CMK (cell line): ENCODE results near the gene CDKN2B-AS1.
"Not testable (repeated sequence)": the region's sequence is repeated elsewhere in the genome, so short reads cannot be mapped to it uniquely, and the experiment has no call there.

Experiments used
- DNase-seq: peaks from one replicate; pipeline ENCODE4 v3.0.0-alpha.2; 2010; ENCODE audit warnings: low read depth

The CDKN2B-AS1 gene

DNA sequence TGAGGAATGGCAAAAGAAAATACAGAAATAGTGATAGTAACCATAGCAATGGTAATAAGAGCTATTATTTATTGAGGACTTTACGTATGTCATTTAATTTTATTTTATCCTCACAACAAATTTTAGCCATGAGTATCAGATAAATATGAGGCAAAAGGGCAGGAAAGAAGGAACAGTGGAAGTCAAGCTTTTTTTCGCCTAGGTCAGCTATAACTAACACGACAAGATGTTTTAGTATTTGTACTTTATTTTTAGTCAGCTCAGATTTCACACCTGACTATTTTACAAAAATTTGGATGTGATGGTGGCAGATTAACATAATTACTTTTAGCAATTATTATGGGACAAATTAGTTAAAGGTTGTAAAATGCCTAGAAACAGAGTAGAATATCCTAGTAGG, 49.3 kb downstream of the CDKN2B-AS1 start:
- DNase-seq = no peak

DNA sequence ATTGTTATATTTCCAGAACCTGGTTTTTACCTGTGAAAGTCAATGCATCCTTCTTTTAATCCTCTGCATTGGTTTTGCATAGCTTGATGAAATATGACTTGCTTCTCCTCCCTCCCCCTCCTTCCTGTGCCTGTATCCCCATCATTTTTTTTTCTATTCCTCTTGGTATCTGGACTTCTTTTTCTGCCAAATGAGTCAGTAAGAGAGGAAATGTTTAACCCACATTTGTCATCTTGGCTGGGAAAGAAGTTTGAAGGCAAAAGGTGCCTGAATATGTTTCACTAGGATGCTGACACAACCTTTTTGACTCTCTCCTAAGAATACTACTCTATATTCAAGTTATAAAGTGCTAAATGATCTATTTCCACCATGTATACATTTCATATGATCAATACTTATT, 50.0 kb downstream of the CDKN2B-AS1 start:
- DNase-seq = no peak

DNA sequence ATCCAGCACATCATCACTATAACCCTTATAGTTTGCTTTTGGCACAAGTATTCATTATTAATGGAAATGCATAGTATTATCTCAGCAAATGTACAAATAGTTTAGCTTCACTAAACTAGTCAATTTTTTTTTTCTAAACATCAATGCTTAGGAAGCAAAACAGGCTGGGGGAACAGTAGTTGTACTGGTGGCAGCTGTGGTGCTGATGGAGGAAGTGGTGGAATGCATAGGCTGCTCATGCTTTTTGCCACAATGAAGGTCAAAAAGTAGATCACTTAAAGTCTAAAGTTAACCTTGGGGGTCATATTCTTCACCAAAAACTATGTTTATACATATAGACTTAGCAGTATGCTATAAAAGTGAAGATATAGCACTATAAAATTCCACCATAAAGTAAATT, 50.8 kb downstream of the CDKN2B-AS1 start:
- DNase-seq = no peak

DNA sequence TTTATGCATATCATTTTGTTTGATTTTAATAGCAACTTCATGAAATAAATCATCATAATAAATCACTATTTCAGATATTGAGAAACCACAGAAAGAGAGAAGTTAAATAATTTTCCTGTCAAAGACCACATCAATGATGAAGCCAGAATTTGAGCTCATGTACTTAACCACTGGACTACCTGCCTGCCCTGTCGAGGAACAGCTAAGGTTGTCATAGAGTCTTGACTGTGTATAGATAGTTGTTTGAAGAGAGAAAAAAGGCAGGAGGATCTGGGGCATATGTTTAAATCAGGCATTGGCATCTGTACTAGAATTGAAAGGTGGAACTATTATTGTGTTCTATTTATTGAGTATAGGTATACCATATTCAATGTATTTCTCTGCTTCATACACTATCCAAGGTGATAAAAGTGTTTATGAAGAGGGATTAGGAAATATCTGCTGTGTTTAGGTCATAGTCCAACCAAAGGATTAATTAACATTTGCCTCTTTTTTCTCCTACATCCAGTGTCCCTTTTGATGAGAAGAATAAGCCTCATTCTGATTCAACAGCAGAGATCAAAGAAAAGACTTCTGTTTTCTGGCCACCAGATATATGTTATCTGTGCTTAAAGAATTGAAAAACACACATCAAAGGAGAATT, 51.8 kb downstream of the CDKN2B-AS1 start:
- DNase-seq = no peak

DNA sequence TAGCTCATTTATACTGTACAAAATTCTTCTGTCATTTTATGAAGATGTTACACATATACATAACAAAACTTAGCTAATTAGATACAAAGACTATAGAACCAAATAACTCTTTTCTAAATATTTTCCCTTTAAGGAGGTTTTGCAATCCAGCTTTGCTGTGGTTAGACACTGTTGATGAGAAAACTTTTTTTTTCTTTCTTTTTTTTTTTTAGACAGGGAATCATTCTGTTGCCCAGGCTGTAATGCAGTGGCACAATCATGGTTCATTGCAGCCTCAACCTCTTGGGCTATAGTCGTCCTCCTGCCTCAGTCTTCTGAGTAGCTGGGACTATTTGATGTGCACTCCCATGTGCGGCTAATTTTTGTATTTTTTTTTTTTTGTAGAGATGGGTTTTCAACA, 53.0 kb downstream of the CDKN2B-AS1 start:
- no peak for DNase-seq

DNA sequence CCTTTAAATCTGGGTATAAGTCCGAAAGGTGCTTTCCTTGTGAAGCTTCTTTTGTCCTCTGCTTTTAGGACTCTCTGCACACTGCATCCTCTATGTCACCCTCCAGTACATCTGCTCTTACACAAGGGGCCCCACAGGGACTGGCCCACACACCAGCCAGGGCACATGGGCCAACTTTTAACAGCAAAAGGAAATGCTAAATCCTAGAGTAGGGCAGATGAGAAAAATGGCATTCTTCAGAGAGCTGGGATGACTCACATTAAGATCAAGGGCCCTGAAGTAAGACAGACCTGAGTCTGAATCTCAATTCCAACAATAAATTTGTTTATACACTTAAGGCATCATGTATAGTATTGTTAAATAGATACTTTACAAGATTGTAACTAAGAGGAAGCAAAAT, 54.8 kb downstream of the CDKN2B-AS1 start:
- DNase-seq = no peak

DNA sequence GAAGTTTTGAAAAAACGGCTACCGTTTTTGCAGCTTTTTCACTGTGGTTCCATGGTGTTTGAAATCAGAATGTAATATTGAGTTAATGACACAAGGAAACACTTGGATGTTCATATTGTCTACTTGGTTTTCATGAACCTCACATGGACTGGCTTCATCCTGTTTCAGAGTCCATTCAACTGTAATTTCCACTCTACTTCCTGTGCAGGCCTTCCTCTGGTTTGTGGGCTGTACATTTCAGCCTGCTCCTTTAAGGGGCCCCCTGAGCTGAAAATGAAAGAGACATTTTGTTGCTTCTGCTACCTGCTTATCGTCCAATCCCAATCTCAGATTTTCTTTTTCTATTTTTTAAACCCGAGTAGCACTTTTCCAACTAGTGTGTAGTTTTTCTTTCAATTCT, 56.3 kb downstream of the CDKN2B-AS1 start:
- DNase-seq = no peak

DNA sequence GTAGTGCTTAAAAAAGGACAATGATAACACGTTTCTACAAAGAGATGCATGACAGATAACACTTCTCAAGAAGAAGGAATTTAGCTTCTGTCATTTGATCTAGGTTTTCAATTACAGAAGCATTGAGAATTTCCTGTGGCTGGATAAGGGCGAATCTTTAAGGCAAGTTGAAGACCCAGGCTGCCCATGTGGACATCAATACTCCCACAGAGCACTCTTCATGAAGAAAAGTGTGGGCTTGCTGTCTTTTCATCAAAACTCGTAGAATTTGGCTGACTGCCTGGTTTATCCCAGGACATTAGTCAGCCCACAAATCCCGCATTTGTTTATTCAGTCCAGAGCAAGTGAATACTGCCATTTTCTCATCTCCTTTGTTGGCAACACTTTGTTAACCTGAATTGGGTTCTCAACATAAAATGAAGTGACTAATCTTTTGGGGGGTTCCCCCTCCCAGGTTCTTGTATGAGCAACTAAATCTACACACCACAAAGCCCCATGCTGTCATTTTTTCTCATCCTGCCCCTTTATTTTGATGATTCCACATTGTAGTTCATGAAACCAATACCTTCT, 57.9 kb downstream of the CDKN2B-AS1 start:
- no peak for DNase-seq

DNA sequence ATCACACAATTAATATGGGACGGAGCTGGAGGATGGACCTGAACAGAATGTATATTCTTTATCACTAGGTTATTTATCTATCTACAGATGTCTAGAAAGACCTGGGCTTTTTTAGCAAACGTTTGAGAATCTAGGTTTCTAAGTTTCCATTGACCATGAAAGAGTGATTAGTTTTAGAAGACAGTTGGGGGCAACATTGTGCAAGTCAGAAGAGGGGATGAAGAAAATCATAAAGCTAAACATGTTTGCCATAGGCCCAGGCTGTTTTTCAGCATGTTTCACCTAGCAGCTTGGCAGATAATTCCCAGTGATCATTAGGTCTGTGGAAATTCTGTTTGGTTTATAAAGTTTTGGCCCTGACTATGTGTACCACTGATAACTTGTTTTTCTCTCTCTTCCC, 58.6 kb downstream of the CDKN2B-AS1 start:
- no peak for DNase-seq

DNA sequence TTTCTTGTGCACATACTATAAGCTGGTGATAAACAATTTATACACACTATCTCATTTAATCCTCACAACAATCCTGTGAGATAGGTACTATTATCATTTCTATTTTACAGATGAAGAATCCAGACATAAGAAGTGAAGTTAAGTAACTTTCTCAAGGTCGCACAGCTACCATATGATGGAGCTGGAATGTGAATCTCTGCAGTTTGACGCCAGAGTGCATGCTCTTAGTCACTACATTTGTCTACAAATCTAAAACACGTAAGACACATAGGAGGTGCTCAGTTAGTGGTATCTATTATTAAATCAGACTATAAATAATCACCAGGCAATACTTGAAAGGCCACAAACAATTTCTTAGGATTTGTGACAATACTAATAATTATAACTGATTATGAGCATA, 59.5 kb downstream of the CDKN2B-AS1 start:
- DNase-seq = no peak

DNA sequence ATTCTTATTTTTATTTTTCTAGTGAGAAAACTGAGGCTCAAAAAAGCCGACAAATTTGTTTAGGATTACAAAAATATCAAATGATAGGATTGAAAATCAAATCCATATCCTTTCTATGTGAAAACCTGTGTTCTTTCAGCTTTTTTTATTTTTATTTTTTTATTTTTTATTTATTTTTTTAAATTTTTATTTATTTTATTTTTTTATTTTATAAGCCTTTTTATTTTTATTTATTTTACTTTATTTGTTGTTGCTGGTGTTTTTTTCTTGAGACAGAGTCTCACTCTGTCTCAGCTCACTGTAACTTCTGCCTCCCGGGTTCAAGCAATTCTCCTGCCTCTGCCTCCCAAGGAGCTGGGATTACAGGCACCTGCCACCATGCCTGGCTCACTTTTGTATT, 59.9 kb downstream of the CDKN2B-AS1 start:
- no peak for DNase-seq

DNA sequence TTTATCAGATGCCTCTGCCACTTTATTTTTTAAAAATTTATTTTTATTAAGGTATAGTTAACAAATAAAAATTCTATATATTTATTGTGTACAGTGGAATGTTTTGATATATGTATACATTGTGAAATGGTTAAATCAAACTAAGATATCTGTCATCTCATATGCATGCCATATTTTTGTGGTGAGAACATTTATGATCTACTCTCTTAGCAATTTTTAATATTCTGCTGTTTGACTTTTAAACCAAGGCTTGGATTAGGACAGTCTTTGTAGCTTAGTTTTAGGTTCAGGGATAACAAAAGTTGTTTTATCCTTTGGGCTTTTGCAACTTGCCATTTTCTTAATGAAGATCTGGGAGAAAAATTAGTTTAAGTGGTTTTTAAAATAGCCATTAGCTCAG, 60.5 kb downstream of the CDKN2B-AS1 start:
- DNase-seq = no peak

DNA sequence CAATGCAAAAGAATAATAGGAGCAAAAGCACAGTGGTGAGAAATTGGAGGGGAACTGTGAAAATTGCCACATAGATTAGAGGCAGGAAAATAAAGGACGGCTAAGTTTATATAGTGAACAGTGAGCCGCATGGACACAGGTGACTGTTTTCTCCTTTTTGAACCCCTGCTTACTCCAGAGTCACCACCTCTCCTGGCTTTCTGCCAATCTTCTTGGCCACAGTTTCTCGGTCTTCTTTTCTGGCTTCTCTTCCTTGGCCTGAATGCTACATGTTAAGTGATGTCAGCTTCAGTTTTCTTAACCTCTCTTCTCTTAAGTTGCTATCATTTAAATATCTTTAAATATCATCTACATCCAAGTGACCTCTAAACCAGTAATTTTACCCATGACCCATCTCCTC, 61.8 kb downstream of the CDKN2B-AS1 start:
- no peak for DNase-seq

DNA sequence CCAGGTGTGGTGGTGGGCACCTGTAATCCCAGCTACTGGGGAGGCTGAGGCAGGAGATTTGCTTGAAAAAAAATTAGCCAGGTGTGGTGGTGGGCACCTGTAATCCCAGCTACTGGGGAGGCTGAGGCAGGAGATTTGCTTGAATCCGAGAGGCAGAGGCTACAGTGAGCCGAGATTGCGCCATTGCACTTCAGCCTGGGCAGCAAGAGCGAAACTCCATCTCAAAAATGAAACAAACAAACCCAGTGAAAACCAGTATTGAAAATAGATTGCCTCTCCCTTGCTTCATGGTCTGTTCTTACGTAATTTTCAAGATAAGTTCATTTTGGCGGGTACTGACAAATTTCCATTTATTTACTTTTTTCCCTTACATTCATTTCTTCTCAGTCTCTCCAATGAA, 63.4 kb downstream of the CDKN2B-AS1 start:
- DNase-seq = not testable (repeated sequence)

DNA sequence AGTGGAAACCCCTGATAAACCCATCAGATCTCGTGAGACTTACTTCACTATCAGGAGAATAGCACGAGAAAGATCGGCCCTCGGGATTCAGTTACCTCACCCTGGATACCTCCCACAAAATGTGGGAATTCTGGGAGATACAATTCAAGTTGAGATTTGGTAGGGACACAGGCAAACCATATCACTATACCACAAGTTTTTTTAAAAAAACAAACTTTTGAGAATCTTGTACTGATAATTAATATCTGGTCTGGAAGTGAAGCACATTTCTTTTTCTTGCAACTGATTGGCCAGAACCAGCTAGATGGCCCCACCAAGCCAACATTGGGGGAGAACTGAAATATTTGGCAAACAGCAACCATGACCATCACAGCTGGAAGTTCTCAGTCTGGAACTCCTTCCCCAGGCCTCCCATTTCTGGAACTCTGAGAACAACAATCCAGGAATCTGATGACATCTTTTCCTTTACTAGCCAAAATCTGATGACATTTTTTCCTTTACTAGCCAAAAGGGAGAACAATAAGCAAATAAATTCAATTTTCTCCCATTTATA, 66.3 kb downstream of the CDKN2B-AS1 start:
- no peak for DNase-seq

DNA sequence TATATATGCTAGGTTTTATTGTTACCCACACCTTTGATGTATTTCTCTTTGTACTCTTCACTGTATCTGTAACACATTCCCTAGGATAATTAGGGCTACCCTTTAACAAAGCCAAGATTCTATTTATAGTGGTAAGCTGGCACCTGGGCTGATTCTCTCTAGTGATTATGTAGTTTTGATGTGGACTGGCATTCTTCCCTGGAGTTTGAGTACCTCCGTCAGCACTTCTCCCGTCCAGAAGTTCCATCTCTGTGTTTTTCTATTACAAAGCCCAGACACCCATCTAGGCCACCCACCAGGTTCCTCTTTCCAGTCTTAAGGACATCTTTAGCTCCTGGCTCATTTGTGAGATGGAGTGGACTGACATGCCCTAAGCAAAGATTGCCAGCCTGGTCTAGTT, 70.4 kb downstream of the CDKN2B-AS1 start:
- no peak for DNase-seq

DNA sequence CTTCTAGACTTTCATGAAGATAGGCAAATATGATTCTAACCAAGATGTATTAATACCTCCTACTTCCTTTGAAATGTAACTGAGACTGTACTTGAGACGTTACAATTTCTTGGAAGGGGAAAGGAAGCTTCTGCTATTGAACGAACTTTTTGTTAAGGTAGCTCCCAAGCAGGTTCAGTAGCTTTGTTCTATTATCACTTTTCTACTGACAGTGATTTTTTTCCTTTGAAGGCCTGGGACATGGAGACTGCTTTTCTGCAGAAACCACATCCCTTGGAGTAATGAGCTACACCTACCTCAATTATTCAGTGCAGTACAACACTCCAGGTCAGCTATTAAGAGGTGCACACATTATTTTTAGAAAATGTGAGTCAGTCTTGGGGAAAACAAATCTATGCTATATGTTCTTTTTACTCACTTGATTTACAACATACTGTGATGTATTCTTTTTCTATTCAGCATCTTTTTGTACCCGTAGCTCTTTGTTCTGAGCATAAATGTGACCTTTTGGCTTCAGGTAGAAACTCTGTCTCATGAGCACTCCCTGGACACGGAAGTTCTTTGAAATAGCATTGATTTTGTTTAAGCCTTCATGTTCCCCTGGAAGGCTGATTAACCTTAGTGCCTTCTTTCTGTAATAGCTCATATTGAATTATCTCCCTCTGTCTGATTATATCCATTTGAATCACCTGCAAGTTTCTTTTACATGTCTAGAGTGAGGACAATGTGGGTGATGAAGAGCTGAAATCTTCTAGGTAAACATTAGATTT, 71.0 kb downstream of the CDKN2B-AS1 start:
- no peak for DNase-seq

DNA sequence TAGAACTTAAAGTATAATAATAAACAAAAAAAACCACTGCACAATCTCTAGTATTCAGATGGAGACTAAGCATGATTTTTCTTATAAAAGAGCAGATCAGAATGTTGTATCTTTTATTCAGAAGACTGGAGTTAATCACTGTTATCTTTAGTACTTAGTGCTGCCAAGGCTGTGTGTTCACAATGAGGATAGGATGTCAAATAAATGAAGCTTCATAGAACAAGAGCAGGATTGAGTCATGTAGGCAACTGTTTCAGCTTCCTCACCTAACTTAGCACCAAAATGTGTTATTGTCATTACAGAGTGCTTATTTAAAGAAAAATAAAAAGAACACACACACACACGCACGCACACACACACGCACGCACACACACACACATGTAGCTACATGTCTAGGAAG, 72.6 kb downstream of the CDKN2B-AS1 start:
- DNase-seq = no peak

DNA sequence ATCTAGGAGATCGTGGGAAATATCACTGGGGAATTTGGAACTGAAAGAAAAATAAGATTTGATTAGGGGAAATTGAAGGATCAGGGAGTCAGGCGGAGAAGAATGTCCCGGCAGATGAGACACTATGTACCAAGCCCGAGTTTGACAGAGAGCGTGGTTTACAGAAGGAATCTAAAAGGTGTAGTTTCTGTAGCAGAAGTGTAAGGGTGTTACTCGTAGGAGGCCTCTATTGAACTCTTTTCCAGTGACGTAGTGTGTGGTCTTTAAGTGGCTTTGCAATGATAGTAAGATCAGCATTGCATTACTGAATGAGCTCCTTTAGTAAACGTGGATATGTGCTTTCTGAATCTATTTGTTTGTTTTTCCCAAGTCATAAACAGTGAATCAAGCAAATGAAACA, 73.8 kb downstream of the CDKN2B-AS1 start:
- DNase-seq = no peak

DNA sequence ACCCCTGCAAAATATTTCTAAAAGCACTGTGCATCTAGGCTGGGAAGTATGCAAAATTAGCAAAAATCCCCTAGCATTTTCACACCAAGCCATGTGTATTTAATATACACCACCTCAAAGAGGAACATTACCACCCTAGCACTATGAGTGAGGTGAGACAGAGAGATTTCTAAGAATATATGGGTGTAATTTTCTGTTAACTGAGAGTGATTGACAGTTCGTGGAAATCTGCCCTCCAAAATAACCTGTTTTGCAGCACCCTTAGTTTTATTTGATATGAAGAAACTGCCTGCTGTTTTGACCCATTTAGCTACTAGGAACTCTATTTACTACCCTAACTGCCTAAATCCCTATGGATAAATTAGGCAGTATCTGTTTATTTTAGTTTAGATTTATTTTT, 78.8 kb downstream of the CDKN2B-AS1 start:
- DNase-seq = no peak

DNA sequence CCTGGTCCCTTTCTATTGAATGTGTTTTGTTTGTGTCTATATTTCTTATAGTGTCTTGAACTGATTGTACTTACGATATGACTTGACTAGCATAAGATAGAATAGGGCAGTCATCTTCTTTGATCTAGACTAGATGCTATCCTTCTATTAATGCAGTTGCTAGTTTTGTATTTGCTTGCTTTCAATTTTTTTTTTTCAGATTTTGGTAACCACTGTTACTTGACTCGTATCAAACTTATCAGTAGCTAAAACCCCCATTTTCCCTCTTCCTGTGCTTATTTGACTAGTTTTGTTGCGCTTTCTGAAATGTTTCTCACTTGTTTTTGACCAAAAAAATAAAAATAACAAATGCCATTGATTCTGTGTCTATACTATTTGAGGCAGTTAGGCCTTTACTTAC, 83.5 kb downstream of the CDKN2B-AS1 start:
- DNase-seq = no peak

DNA sequence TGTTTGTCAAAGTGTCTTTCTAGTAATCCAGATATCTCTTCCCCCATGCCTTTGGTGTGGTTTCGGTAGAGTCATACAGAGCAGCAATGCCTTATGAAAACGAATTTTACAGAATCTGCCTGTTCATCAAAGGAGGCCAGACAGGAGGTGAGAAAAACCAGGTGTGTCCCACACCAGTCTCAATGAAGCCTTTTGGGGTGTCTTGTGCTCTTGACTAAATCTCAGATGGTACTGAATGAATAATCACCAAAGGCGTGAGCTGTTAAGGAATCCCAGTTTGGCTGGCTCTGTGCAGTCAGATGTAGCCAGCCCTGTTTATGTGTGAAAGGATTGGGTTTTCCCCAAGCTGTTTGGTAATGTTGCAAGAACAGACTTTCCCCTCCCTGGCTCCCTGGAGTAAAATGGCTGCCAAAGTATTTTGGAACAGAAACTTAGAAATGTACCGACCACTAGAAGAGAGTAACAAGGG, 85.3 kb downstream of the CDKN2B-AS1 start:
- no peak for DNase-seq

DNA sequence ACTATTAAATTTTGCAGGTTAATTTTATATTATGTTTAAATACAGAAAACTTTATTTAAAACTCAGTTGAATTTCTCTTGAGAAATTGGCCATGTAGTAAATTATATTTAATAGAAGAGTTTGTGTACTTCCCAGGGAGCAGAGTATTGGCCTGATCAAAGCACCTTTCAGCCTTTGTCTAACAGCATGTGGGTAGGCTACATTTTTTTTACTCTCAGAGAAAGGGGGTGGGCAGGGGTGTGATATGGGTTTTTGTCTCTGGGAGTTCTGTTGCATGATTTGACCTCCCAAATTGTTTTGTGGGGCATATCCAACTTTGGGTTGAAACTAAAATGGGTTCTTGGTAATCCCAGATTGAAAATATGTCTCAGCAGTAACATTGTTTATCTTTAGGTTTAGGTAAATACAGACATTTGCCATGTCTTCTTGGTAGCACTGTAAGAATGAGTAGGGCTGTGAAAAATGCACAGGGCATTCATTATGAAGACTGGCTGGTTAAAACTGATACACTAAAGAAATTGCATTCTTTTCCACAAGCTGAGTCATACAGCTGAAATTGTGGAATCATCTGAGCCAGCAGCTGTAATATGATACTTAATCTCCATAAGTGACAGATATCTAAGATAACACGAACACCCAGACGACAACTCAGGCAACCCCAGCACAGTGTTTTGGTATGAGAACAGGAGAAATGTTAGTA, 89.9 kb downstream of the CDKN2B-AS1 start:
- no peak for DNase-seq
